Activated T-cell treated with anti-CD3 and anti-CD28 coated beads for 24 hours (primary cell): ENCODE results near the gene ZPR1.
"Not testable (repeated sequence)": the region's sequence is repeated elsewhere in the genome, so short reads cannot be mapped to it uniquely, and the experiment has no call there.

Source experiments
- DNase-seq: peaks from one replicate; pipeline ENCODE4 v3.0.0-alpha.2; 2020; ENCODE audit warnings: low read depth

The ZPR1 gene

DNA sequence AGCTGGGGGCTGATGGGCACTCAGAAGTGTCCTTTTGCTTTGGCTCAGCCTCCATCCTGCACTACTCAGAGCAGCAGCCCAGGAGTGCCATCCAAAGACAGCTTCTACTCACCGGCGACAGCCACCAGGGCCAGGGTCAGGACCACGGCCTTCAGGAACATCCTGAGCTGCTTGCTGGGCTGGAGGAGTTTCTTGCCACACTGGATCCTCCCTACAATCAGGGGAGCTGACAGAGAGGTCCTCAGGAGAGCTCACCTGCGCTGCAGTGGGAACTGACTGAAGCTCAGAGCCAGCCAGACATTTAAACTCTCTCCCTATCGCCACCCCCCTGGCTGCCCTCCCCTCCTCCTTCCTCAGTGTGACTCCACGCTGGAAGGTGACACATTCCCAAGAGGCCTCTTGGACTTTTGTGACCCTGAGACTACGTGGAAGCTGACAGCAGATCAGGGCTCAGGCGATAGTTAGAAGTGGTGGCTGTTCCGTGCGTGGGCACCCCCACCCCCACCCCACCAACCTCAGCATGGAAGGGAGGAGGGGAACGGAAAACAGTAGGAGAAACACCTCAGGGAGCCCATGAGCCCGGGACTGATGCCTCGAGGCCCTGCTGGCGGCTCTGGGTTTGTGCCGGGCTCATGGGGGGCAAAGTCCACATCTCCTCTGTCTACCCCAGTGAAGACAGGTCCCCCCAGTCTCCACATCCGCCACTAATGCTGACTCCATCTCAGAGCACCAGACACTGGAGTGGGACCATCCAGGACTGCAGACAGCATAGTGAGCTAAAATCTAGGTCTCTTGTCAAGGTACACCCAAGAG lies 35.4 kb upstream of the ZPR1 start, which contains the start of gene APOA4:
Gene APOA4, minus strand, starts transcription at position 274 of the 813 bp plus-strand sequence. Its CDS starts 113 bp downstream, at position 161.
- no peak for DNase-seq

DNA sequence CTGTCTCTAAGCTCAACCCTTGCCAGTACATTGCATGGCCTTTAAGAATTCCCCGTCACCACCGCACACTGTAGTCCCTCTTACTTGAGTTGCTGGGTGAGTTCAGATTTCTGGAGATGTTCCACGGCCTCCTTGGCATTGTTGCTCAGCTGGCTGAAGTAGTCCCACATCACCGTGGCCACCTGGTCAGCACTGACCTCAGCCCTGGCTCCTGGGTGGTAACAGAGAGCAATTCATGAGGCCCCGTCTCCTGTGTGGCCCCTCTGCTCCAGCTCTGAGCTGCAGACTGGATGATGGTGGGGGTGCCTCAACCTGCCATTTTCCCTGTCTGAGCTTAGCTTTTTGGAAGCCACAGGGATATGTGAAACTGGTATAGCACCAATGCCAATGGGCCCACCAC lies 34.8 kb upstream of the ZPR1 start:
- no peak for DNase-seq

- no peak for DNase-seq
Measured at GRCh38 chr11:116821050-116821918, 33.5 kb upstream of the ZPR1 start.

DNA sequence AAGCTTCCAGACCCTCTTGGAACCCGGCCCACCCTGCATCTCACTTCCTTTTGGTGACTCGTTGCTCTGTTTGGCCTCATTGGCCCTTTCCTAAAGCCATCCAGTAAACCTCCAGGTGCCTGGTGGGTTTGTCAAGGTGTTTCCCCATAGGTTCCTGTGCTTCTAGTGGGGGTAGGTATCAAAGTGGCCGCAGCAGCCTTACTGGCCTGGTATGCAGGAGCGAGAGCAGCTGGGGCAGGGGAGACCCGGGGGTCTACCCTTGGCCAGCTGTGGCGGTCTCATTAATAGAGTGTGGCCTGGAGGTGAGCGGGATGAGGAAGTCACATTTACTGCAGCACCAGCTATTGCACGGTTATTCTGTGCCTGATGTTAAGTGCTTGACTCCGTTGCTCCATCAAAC lies 31.2 kb upstream of the ZPR1 start:
- DNase-seq = no peak

DNA sequence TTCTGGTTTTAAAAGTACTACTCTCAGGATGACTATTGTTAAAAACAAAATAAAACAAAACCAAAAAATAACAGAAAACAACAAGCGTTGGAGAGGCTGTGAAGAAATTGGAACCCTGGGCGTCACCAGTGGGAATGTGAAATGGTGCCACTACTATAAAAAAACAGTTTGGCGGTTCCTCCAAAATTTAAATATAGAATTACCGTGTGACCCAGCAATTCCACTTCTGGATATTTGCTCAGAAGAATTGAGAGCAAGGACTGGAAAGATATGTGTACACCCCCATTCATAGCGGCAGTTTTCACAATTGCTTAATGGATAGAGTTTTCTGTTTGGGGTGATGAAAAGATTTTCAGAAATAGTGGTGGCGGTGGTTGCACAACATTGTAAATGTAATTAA lies 26.7 kb upstream of the ZPR1 start:
- no peak for DNase-seq

DNA sequence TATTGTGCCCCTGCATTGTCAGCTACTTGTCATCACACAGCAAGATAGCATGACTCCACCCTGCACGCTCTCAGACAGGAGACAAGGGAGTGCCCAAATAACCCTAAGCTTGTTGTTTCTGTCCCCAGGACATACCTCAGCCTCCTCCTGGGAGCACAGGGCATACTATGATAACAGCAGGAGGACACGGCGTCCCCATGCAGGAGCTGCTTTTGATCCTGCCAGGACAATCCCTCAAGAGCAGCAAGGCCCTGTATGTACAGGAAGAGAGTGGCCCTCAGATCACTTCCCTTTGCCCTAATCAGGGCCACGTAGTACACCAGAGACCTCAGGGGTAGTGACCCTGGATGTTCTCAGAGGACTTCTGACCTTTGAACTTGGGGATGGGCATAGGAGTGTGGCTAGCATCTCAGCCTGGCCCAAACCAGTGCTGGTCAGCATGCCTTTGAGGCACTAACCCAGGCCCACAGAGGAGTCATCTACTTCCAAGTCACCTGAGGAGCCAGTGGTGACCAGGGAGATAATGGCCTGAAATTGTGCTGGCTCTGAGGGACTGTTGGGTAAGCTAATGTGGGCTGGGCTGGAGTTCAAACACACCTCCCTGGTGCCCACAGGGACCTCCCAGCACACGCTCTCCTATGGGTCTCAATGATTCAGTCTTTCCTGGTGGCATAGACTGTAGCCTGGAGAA lies 26.1 kb upstream of the ZPR1 start:
- DNase-seq = no peak

DNA sequence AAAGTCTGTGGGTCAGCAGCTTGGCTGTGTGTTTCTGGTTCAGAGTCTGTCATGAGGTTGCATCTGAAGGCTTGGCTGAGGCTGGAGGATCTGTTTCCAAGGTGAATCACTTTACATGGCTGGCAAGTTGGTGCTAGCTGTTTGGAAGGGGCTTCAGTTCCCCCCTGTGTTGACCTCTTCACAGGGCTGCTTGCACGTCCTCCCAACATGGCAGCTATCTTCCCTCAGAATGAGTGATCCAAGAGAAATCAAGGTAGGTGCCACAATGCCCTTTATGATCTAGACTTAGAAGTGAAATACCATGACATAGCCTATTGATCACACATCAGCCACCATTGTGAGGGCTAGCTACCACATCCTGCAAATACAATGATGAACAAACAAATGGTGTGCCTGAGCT lies 25.3 kb upstream of the ZPR1 start:
- DNase-seq = no peak

DNA sequence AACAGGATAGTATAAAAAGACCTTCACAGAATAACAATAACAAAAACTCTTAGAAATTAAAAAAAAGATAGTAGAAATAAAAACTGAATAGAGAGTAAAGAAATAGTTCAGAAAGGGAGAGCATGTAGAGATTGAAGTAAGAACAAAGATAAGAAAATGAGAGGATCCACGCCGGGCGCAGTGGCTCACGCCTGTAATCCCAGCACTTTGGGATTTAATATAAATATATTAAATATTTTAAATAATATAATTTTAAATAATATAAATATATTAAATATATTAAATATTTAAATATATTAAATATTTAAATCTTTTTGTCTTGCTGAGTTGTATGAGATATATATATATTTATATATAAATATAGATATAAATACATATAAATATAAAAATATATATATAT lies 24.3 kb upstream of the ZPR1 start:
- no peak for DNase-seq

DNA sequence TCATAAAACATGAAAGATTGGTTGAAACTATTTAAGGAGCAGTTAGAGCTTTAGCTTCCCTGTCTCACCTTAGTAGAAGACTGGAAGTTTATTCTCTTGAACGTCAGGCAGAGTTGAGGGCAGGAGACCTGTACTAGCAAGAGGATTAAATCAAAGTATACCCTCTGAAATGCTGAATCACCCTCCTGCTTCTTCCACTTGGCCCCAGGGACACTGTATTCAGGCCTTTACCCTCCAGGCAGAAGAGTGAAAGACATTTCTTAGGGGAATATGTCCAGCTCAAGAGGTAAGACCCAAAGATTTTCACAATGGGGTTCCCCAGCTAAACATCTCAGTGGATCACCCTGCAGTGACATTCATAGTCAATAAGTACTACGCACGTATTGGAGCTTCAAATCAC lies 23.4 kb upstream of the ZPR1 start:
- no peak for DNase-seq

DNA sequence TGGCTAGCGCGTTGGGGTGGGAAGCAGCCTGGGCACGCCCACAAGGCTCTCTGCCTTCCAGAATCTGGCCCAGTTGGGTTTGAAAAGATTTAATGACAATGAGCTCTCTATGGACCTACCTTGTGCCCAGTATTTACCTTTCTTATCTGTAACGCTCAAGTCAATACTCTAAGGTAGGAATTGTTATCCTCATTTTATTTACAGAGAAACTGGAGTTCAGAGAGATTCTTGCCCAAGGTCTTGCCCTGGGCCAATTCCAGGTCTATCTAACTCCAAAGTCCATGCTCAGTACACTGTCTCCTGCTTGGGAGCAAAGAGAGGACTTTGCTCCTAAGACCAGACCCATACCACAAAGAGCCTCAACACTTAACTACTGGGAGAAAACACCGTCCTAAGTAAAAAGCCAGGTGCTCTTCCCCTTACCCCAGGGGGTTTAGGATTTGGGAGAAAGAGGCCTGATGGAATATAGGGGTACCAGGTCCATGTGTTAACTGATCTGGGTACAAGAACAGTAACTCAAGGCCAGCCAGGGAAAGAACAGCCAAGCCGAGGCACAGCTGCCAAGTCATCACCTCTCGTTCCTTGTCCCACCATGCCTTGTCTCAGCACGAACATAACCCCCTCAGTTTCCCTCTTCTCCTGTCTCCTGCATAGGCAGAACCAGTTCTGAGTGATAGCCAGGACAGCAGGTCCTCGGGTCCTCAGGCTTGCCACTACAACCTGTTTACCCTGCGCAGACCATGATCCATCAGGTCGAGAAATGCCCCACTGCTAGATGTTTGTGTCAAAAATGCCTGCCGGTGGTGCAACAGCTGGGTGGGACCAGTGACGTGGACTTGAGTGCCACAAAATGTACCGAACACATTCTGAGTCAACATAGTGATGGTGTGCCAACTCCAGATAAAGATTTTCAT lies 20.7 kb upstream of the ZPR1 start:
- DNase-seq = no peak

- no peak for DNase-seq
Measured at GRCh38 chr11:116807601-116808261, 19.9 kb upstream of the ZPR1 start.

DNA sequence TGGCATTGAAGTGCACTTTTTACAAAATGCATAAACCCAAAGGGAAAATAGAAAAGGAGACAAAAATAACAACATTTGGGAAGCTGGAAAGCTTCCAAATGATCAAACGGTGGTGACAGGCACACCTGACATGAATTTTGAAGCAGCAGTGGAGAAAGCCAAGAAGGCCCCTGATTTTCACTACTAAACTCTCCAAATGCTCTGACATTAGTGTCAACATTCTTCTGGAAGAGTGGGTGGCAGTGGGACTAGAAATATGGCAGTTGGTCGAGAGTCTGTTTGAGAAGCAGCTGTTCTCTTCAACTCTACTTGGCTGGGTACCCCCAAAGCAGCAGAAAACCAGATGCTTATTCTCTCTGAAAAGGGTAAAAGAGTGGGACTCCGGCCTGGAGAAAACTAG lies 16.2 kb upstream of the ZPR1 start:
- DNase-seq = no peak

GRCh38 chr11:116801662-116802061 lies 13.8 kb upstream of the ZPR1 start:
- not testable (repeated sequence) for DNase-seq

GRCh38 chr11:116800610-116801009 lies 12.8 kb upstream of the ZPR1 start:
- DNase-seq = no peak

DNA sequence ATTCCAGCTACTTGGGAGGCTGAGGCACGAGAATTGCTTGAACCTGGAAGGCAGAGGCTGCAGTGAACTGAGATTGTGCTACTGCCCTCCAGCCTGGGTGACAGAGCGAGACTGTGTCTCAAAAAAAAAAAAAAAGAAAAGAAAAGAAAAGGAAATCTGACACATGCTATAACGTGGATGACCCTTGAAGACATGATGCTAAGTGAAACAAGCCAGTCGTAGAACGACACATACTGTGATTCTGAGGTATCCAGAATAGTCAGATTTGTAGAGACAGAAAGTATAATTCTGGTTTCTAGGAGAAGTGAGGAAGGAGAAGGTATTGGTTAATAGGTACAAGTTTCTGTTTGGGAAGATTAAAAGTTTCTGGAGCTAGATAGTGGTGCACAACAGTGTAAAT lies 10.5 kb upstream of the ZPR1 start:
- no peak for DNase-seq

DNA sequence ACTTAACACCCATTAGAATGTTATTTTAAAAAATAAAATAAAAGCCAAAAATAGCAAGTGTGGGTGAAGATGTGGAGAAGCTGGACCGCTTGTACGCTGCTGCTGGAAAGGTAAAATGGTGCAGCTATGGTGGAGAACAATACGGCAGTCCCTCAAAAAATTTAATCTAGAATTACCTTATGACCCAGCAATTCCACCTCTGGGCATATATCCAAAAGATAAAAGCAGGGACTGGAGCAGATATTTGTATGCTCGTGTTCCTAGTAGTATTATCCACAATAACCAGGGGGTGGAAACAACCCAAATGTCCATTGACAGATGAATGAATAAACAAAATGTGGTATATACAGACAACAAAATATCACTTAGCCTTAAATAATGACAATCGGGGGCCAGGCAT lies 10.0 kb upstream of the ZPR1 start:
- no peak for DNase-seq

GRCh38 chr11:116796548-116796947 lies 8.7 kb upstream of the ZPR1 start:
- DNase-seq = no peak

DNA sequence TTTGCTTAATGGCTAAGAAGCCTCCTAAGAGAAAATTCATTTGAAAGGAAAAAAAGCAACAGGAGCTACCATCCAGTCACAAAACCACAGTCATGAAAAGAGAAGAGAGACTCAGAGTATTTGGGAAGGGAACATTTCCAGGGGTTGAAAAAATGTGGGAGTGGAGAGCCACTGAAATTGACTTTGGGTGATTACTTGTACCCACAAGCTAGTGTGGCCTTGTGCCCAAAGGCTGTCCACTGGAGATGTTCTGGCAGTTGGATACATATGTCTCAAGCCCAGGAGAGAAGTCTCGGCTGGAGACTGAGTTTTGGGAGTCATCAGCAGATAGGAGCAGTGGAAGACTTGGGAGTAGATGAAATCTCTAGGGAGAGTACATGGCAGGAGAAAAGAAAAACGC lies 7.0 kb upstream of the ZPR1 start:
- DNase-seq = no peak

DNA sequence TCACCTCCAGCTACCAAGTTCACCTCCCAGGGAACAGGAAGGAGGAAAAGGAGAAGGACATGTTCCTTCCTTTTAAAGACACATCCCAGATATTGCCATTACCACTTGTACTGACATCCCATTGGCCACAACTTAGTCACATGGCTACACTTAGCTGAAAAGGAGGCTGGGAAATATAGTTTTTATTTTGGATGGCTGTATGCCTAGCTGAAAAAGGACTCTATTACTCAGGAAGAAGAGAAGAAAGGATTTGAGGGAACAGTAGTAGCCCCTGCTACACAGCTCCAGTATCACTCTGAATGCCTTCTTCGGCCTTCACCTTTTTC lies 5.9 kb upstream of the ZPR1 start:
- no peak for DNase-seq

DNA sequence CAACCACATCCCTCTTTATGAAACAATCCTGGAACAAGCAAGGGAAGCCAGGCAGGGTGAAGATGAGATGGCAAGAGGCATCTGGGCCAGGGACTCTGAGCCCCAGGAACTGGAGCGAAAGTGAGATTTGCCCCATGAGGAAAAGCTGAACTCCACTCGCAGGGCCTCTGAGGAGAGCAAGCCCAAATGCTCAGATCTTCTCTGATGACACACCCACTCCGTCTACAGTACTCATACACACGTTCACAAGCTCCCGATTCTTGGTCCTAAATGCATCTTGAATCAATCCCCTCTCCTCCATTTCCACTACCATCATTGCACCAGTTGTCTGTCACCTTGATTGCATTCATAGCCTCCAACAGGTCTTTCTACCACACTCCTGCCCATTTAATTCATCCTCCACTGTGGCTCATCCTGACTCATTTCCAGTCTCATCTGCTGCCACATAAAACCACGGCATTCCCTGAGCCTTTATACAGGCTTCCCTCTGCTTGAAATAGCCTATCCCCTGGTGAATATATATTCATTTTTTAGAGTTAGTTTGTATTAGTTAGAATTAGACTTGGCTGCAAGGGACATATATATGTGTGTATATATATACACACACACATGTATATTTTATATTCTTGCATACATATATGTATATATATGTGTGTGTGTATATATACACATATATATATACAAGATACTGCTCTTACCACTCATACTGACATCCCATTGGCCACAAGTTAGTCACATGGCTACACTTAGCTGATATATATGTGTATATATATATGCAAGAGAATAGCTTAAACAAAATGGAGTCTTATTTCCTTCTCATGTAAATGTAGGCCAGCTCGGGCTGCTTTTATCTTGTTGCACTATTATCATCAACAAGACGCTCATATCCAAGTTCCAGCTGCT lies 5.3 kb upstream of the ZPR1 start:
- no peak for DNase-seq
